ENCODE data around the gene BTBD1. TPM values are rescaled to one million over a fixed set of nuclear protein-coding genes. Genes with fewer than 3 reads are reported as not detected.
"Not testable (repeated sequence)": the region's sequence is repeated elsewhere in the genome, so short reads cannot be mapped to it uniquely, and the experiment has no call there.

BTBD1 gene
- total RNA-seq, 1 experiment from 2014 or later, result 71.8 TPM

DNA sequence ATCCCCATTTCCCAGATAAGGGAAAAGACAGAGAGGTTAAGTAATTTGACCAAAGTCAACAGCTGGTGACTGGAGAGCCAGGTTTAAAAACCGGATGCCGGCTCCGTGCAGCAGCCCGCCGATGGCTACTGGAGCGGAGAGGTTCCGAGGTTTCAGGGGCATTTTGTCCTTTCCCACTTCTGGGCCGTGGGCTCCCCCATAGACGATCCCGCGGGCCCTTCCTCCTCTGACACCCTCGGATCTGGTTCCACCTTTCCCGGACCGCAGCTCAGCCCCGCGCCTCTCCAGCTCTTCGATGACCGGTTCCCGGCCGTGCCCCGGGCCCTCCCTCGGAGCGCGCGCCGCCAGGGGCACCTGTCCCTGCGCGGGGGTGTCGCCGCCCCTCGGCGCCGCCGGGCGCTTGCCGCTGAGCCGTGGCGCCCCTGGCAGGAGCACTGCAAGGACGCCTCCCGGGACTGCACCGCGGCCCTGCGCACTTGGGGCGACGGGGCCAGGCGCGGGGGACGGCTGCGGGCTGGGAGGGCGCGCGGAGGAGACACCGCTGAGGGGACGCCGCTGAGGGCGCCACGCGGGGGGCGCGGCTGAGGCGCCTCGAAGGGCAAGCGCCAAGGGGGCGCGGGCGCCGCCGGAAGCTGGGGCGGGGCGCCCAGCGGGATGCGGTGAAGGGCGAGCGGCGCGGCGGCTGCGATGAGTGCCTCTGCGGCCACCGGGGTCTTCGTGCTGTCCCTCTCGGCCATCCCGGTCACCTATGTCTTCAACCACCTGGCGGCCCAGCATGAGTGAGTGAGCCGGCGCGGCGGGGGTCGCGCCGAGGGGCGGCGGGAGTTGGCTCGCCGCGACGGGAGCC, 40.2 kb upstream of the BTBD1 start, which contains the start of gene TM6SF1:
Gene TM6SF1 (plus strand): TSS at position 652 of the 847 bp plus-strand sequence. CDS start 36 bp downstream, at position 688.
- peak; percentile 78 for DNase-seq
- peaks cover 23% of the 10 kb centered on the region for H3K27me3 ChIP-seq (ENCODE audit: control insufficient read depth, insufficient read depth, low read length)

DNA sequence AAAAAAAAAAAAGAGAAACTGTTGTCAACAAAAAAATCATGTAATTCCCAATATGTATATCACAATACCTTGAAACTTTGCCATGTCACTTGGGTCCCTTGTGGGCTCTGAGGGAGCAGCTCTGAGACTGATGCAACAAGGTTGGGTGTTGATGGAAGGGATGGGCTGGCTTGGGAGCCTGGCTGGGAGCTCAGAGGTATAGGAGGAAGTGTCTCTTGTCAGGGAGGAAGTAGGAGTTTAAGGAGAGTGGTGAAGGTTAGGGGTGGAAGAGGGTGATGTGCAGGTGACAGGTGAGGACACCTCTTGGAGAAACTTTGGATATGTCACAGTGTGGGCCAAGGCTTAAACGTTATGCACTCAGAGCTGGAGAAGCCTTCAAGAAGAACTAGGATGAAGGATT, 38.4 kb upstream of the BTBD1 start:
- no peak for DNase-seq
- Histone ChIP-seq H3K36me3 (replicated peaks; ENCODE audit: control insufficient read depth, insufficient read depth, low read length) (no peaks in the 10 kb centered on the region), H3K4me3 (ENCODE audit: insufficient read depth, low read depth, low read length) (no peak overlapping the region), H3K27me3 (ENCODE audit: control insufficient read depth, insufficient read depth, low read length) (peaks cover 23% of the 10 kb centered on the region)

More for the DNA sequence above, 40.2 kb upstream of the BTBD1 start, which contains the start of gene TM6SF1:
- H3K36me3 ChIP-seq (replicated peaks; ENCODE audit: control insufficient read depth, insufficient read depth, low read length), result no peaks in the 10 kb centered on the region
- H3K4me3 ChIP-seq (ENCODE audit: insufficient read depth, low read depth, low read length), result peak within 1 kb of the TSS; percentile 60

DNA sequence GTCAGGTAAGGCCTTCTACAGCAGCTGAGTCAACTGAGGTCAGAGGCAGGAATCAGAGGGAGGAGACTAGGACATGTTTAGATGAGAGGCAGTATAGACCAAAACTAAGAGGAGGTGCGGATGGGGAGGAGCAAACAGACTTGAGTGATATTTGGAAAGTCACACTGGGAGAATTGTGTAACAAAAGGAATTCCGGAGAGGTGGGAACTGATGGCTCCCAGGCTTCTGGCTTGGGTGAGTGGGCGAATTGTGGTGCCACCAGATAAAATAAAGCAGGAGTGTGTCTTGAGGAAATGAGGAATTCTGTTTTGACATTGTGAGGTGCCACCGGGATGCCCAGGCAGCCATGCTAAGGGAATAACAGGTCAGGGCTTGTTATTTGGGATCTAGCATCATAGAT, 37.1 kb upstream of the BTBD1 start:
- peaks cover 21% of the 10 kb centered on the region for H3K27me3 ChIP-seq (ENCODE audit: control insufficient read depth, insufficient read depth, low read length)
- DNase-seq, result no peak
- H3K4me3 ChIP-seq (ENCODE audit: insufficient read depth, low read depth, low read length), result no peak overlapping the region
- H3K36me3 ChIP-seq (replicated peaks; ENCODE audit: control insufficient read depth, insufficient read depth, low read length), result no peaks in the 10 kb centered on the region

DNA sequence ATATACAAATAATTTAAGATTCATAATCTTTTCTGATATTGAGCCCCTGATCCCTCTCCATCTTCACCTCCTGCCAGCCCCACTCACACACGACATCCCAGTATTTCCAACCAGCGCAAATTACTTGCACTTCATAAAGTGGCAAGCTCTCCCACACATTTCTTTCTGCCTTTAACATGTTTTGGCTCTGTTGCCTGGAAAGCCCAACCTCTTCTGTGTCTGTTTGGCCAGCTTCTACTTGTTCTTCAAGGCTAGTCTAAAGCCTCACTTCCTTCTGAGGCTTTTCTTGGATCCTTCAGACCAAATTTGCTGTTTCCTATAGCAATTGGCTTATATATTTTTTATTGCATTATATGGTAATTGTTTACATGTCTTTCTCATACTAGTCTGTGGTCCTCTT, 35.3 kb upstream of the BTBD1 start:
- DNase-seq, result no peak
- peaks cover 8% of the 10 kb centered on the region for H3K27me3 ChIP-seq (ENCODE audit: control insufficient read depth, insufficient read depth, low read length)
- no peak overlapping the region for H3K4me3 ChIP-seq (ENCODE audit: insufficient read depth, low read depth, low read length)
- no peaks in the 10 kb centered on the region for H3K36me3 ChIP-seq (replicated peaks; ENCODE audit: control insufficient read depth, insufficient read depth, low read length)

DNA sequence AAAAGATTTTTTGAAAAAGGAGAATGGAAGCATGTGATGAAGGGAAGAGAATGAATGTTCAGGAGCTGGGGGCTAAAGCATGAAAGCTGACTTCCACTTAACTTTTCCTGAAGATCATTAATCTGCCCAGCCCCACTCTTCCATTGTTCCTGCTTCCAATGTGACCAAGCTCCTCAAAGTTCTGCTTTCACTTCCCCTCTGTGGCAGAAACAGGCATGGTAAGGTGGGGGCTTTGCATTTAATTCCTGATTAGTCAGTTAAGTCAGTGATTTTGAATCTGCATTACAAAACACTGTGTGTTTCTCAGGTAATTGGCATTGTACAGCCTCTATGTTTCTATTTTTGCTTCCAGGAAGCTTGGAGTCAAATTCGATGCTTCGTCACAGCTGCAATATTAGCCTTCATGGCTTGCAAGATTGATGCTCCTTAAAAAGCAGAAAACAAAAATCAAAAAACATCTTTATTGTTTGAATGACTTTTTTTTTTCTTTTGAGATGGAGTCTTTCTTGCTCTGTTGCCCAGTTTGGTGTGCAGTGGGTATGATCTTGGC, 33.1 kb upstream of the BTBD1 start:
- DNase-seq, result no peak
- Histone ChIP-seq H3K4me3 (ENCODE audit: insufficient read depth, low read depth, low read length) (no peak overlapping the region), H3K36me3 (replicated peaks; ENCODE audit: control insufficient read depth, insufficient read depth, low read length) (no peaks in the 10 kb centered on the region), H3K27me3 (ENCODE audit: control insufficient read depth, insufficient read depth, low read length) (no peaks in the 10 kb centered on the region)

DNA sequence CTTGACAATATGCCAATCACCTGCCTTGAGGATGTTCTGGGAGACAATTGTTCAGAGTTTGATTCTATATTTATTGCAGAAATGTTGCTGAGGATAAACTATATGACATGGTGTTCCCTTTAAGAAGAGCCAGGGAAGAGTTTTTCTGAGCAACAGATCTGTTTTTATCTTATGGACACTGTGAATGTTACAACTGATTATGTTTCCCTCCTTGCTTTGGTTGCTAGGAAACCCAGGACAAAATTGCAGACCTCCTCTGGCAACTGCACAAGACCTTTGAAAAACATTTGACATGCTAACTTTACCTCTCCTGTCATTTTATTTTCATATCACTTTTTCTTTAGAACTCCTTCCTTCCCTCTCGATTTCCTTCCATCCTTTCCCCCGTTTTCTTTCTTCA, 32.2 kb upstream of the BTBD1 start:
- Histone ChIP-seq H3K27me3 (ENCODE audit: control insufficient read depth, insufficient read depth, low read length) (no peaks in the 10 kb centered on the region), H3K4me3 (ENCODE audit: insufficient read depth, low read depth, low read length) (no peak overlapping the region), H3K36me3 (replicated peaks; ENCODE audit: control insufficient read depth, insufficient read depth, low read length) (no peaks in the 10 kb centered on the region)
- no peak for DNase-seq

DNA sequence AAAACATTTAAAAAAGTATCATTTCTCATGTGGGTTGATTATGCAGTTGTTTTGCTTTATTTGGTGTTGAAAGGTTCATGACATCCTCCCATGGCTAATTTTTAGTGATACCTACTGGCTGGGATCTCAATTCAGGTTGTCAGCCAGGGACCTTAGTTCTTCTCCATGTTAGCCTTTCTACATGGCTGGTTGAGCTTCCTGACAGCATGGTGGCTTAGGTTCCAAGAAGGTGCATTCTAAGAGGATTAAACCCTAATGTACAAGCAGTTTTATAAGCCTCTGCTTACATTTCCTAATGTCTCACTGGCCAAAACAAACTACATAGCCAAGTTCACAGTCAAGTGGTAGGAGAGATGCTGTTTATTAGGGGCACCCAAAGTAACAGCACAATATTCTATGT, 31.0 kb upstream of the BTBD1 start:
- DNase-seq, result no peak
- no peaks in the 10 kb centered on the region for H3K27me3 ChIP-seq (ENCODE audit: control insufficient read depth, insufficient read depth, low read length)
- no peak overlapping the region for H3K4me3 ChIP-seq (ENCODE audit: insufficient read depth, low read depth, low read length)
- no peaks in the 10 kb centered on the region for H3K36me3 ChIP-seq (replicated peaks; ENCODE audit: control insufficient read depth, insufficient read depth, low read length)

DNA sequence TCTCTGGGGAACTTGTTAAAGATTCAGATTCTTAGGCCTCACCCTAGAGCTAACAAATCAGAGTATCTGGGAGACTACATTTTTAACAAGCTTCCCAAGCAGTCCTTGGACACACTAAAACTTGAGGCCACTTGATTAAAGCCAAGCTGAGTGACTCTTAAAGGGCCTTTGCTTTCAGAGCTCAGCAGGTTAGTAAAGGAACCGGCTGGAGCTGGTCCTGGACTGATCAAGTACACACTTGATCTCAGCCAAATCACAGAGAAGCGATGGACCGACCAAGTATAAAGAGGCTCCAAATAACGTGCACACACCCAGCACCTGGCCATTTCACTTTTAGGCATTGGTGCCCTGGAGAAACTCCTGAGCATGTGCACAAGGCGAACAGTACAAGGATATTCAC, 27.5 kb upstream of the BTBD1 start:
- no peaks in the 10 kb centered on the region for H3K27me3 ChIP-seq (ENCODE audit: control insufficient read depth, insufficient read depth, low read length)
- no peak overlapping the region for H3K4me3 ChIP-seq (ENCODE audit: insufficient read depth, low read depth, low read length)
- H3K36me3 ChIP-seq (replicated peaks; ENCODE audit: control insufficient read depth, insufficient read depth, low read length), result no peaks in the 10 kb centered on the region
- DNase-seq, result no peak

DNA sequence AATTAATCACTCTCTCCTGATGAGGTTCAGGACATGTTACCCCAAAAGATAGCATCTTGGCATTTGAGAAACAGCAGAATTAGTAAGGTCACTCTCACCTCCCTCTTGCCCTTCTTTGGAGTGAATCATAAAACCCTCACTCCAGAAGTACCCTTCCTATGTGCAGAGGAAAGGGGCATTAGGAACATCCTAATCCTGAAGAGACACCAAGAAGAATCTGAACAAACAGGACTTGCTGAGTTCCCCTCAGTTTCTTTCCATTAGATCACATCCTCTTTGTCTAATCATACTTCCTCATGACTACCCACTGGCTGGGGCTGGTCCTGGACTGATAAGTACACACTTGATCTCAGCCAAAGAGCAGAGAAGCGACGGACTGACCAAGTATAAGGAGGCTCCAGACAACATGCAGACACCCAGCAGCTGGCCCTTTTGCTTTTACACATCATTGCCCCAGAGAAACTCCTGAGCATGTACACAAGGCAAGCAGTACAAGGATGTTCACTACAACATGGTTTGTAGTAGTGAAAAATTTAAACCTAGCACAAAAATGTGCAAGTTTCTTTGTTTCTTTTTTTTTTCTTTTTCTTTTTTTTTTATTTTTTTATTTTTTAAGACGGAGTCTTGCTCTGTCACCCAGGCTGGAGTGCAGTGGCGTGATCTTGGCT, 25.4 kb upstream of the BTBD1 start:
- no peak for DNase-seq
- no peaks in the 10 kb centered on the region for H3K36me3 ChIP-seq (replicated peaks; ENCODE audit: control insufficient read depth, insufficient read depth, low read length)
- H3K4me3 ChIP-seq (ENCODE audit: insufficient read depth, low read depth, low read length), result no peak overlapping the region
- no peaks in the 10 kb centered on the region; the same call in 1 of the 2 replicates for H3K27me3 ChIP-seq (ENCODE audit: control insufficient read depth, insufficient read depth, low read length)

DNA sequence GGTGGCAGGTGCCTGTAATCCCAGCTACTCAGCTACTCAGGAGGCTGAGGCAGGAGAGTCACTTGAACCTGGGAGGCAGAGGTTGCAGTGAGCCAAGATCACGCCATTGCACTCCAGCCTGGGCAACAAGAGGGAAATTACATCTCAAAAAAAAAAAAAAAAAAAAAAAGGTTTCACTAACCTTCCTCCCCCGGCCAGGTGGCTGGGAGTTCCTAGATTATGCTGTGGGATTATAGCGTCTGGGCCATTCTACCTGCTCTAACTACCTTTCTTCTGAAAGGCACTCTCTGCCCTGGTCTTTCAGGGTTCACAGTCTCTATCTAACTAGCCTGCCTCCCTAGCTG, 24.9 kb upstream of the BTBD1 start:
- H3K27me3 ChIP-seq (ENCODE audit: control insufficient read depth, insufficient read depth, low read length); DNase-seq; H3K36me3 ChIP-seq (replicated peaks; ENCODE audit: control insufficient read depth, insufficient read depth, low read length); H3K4me3 ChIP-seq (ENCODE audit: insufficient read depth, low read depth, low read length): not testable (repeated sequence)

DNA sequence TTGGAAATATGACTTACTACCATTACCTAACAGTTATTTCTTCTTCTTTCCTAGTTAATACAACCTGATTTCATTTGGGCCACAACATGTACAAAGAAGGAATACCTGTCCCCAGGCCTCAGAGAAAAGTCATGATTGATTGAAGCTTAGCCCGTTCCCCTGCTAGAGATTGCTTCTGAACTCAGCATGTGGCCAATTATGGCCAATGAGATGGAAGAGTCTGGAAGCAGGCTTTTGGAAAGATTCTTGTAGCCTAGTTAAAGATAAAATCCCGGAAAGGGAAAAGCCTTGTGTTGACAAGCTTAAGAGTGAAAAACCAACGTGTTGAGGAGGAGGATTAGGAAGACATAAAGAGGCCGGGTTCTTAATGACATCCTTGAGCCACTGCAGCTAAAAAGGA, 23.4 kb upstream of the BTBD1 start:
- Histone ChIP-seq H3K27me3 (ENCODE audit: control insufficient read depth, insufficient read depth, low read length) (no peaks in the 10 kb centered on the region; the same call in 1 of the 2 replicates), H3K4me3 (ENCODE audit: insufficient read depth, low read depth, low read length) (no peak overlapping the region), H3K36me3 (replicated peaks; ENCODE audit: control insufficient read depth, insufficient read depth, low read length) (no peaks in the 10 kb centered on the region)
- DNase-seq, result no peak

DNA sequence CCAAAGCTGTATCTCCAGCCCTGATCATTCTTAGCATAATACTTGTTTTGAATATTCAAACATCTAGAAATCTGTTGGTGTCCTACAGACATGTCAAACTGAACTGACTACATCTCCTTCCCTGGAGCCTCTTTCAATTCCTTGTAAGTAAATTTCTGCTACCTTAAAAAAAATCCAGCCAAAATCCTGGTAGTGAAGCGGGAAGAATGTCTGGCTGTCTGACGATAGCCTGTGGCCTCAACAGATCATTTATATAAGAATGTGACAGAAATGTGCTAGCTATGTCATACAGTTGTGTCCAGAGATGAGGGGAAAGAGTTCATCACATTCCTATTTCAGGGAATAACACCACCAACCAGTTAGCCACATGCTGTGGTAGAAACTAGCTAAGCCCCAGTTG, 21.8 kb upstream of the BTBD1 start:
- Histone ChIP-seq H3K36me3 (replicated peaks; ENCODE audit: control insufficient read depth, insufficient read depth, low read length) (no peaks in the 10 kb centered on the region), H3K4me3 (ENCODE audit: insufficient read depth, low read depth, low read length) (no peak overlapping the region), H3K27me3 (ENCODE audit: control insufficient read depth, insufficient read depth, low read length) (no peaks in the 10 kb centered on the region; the same call in 1 of the 2 replicates)
- no peak for DNase-seq

DNA sequence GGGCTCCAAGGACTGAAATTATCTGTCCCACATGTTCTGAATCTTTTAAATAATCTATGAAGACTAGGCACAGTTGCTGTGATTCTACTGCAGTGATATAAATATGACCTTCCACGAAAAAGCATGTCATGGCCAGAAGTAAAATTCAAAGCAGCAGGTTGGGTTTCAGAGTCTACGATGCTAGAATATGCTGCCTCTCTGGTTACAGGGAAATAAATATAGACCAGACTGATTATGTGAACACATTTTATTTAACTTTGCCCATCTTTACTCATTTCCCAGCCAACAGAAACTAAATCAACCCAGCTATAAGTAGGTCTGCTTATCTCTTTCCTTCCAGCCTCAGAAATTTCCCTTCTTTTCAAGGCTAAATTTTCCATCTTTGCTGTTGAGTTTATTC, 20.5 kb upstream of the BTBD1 start:
- no peak for DNase-seq
- H3K27me3 ChIP-seq (ENCODE audit: control insufficient read depth, insufficient read depth, low read length), result no peaks in the 10 kb centered on the region; the same call in 1 of the 2 replicates
- no peak overlapping the region for H3K4me3 ChIP-seq (ENCODE audit: insufficient read depth, low read depth, low read length)
- no peaks in the 10 kb centered on the region for H3K36me3 ChIP-seq (replicated peaks; ENCODE audit: control insufficient read depth, insufficient read depth, low read length)

DNA sequence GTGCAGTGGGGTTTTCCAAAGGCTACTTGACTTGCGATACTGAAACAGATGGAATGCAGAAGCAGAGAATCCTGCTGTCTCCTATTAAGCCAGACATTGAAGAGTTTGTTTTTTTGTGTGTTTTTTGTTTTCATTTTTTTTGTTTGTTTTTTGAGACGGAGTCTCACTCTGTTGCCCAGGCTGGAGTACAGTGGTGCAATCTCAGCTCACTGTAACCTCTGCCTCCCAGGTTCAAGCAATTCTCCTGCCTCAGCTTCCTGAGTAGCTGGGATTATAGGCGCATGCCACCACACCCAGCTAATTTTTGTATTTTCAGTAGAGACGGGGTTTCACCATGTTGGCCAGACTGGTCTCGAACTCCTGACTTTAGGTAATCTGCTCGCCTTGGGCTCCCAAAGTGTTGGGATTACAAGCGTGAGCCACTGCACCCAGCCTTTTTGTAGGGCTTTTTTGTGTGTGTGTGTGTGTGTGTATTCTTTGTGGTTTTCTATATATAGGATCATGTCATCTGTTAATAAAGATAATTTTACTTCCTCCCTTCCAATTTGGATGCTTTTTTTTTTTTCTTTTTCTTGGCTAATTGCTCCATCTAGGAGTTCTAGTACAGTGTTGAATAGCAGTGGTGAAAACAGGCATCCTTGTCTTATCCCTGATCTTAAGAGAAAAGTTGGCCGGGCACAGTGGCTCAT, 19.0 kb upstream of the BTBD1 start:
- H3K27me3 ChIP-seq (ENCODE audit: control insufficient read depth, insufficient read depth, low read length); H3K4me3 ChIP-seq (ENCODE audit: insufficient read depth, low read depth, low read length); H3K36me3 ChIP-seq (replicated peaks; ENCODE audit: control insufficient read depth, insufficient read depth, low read length); DNase-seq: not testable (repeated sequence)

Data from H7 (cell line).